ENCODE data around the gene INS. TPM values are rescaled to one million over a fixed set of nuclear protein-coding genes. Genes with fewer than 3 reads are reported as not detected.

Gene INS
- total RNA-seq, 4 donors from 2014 or later, result not detected

- no peak for DNase-seq
- H3K27me3 ChIP-seq, result peaks cover 5% of the 10 kb centered on the region
- no peak overlapping the region for H3K27ac ChIP-seq
- H3K9me3 ChIP-seq, result no peaks in the 10 kb centered on the region
- in situ Hi-C loops (cut with MboI; ENCODE audit: low pct_ligation_motif_present in 1 of 4, low pct_unique_long_range_greater_than_20kb in 1 of 4, low sequenced_read_pairs in 3 of 4) (loop anchor here in 2 of 4 donors (5.0 to 10.0 kb wide), 4 partner anchors 64 to 224 kb away; no protein-coding TSS in a partner anchor), intact Hi-C loops (cut with DNase I; ENCODE audit: low total_unique reads) (no loop called here)
- H3K36me3 ChIP-seq, result no peaks in the 10 kb centered on the region
- H3K4me1 ChIP-seq, result peaks cover 0 to 23% (median 16%) of the 10 kb centered on the region in 4 donors
- no peak overlapping the region for H3K4me3 ChIP-seq
- 87 to 100% methylated on average over 1 of the region's 1 CpG for WGBS, 2 donors (ENCODE audit: low coverage in 1 of 2)
- TF ChIP-seq POLR2A (IDR thresholded peaks at IDR 0.05), result no peak
- TF ChIP-seq POLR2AphosphoS5 (IDR thresholded peaks at IDR 0.05), result no peak
- TF ChIP-seq CTCF (IDR thresholded peaks at IDR 0.05), result no peak
- no peak for TF ChIP-seq EP300 (IDR thresholded peaks at IDR 0.05; ENCODE audit: low read depth)
Observed at GRCh38 chr11:2200957-2201519, 40.0 kb upstream of the INS start.

GRCh38 chr11:2200536-2200935, 39.5 kb upstream of the INS start:
- H3K36me3 ChIP-seq, result no peaks in the 10 kb centered on the region
- TF ChIP-seq EP300 (IDR thresholded peaks at IDR 0.05; ENCODE audit: low read depth) (no peak), POLR2A (IDR thresholded peaks at IDR 0.05) (no peak), CTCF (IDR thresholded peaks at IDR 0.05) (no peak), POLR2AphosphoS5 (IDR thresholded peaks at IDR 0.05) (no peak)
- intact Hi-C loops (cut with DNase I; ENCODE audit: low total_unique reads), result no loop called here
- H3K27me3 ChIP-seq, result peaks cover 5% of the 10 kb centered on the region
- DNase-seq, result no peak
- WGBS, 2 donors (ENCODE audit: low coverage in 1 of 2), result 73 to 85% methylated on average over 3 to 11 of the region's 11 CpGs
- in situ Hi-C loops (cut with MboI; ENCODE audit: low pct_ligation_motif_present in 1 of 4, low pct_unique_long_range_greater_than_20kb in 1 of 4, low sequenced_read_pairs in 3 of 4), result loop anchor here in 2 of 4 donors (5.0 to 10.0 kb wide), 4 partner anchors 64 to 224 kb away; no protein-coding TSS in a partner anchor
- H3K4me3 ChIP-seq, result no peak overlapping the region
- H3K4me1 ChIP-seq, result peaks cover 0 to 23% (median 16%) of the 10 kb centered on the region in 4 donors
- no peaks in the 10 kb centered on the region for H3K9me3 ChIP-seq
- no peak overlapping the region for H3K27ac ChIP-seq

- Histone ChIP-seq H3K27me3 (peaks cover 5% of the 10 kb centered on the region), H3K9me3 (no peaks in the 10 kb centered on the region), H3K4me3 (no peak overlapping the region), H3K27ac (no peak overlapping the region), H3K36me3 (no peaks in the 10 kb centered on the region), H3K4me1 (peaks cover 0 to 23% (median 16%) of the 10 kb centered on the region in 4 donors)
- TF ChIP-seq POLR2AphosphoS5 (IDR thresholded peaks at IDR 0.05) (no peak), POLR2A (IDR thresholded peaks at IDR 0.05) (no peak), CTCF (IDR thresholded peaks at IDR 0.05) (no peak), EP300 (IDR thresholded peaks at IDR 0.05; ENCODE audit: low read depth) (no peak)
- in situ Hi-C loops (cut with MboI; ENCODE audit: low pct_ligation_motif_present in 1 of 4, low pct_unique_long_range_greater_than_20kb in 1 of 4, low sequenced_read_pairs in 3 of 4) (loop anchor here (5.0 to 25.0 kb wide), 6 partner anchors 65 to 225 kb away; partner anchors contain the start of gene TSSC4 (in 1 of the 4)), intact Hi-C loops (cut with DNase I; ENCODE audit: low total_unique reads) (loop anchor here (5.0 to 10.0 kb wide), 2 partner anchors 98 to 325 kb away; no protein-coding TSS in a partner anchor)
- WGBS, 2 donors (ENCODE audit: low coverage in 1 of 2), result 88% methylated on average over 18 of the region's 22 CpGs; no CpG with 5 or more reads in 1 of the 2 donors
- no peak for DNase-seq
Observed at GRCh38 chr11:2199466-2200341, 38.7 kb upstream of the INS start.

All from transverse colon (tissue), 4 donors.